Ramos (cell line): ENCODE data around the gene SDK1.

Source experiments
- in situ Hi-C: fragments of 300-500 bp; cut with MboI; formaldehyde crosslinking; loops from one replicate; pipeline ENCODE4 v1.14.3; 2022; ENCODE audit warnings: low sequenced_read_pairs; ENCODE audit not compliant: unreplicated experiment

Gene SDK1

GRCh38 chr7:3989723-3990122, 688.7 kb downstream of the SDK1 start:
- in situ Hi-C loops = no loop called here

- in situ Hi-C loops = no loop called here
Observed at GRCh38 chr7:3991731-3992231, 690.7 kb downstream of the SDK1 start.

DNA sequence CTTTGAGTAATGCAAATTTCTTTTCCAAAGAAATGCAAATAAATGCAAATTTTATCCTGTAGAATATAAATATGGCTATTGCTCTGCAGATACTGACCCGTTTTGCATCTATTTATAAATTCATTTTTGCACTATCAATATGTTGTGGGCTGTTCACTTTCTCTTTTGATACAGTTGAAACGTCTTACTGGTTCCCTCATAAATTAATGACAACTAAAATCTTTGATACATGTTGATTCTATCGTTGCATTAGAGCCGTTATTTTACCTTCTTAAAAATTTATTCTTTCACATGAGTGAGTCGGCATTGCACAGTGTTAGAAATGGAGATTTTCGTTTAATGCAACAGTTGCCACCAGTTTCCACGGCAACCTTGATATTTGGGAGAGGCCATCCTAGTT, 691.8 kb downstream of the SDK1 start:
- in situ Hi-C loops = no loop called here

DNA sequence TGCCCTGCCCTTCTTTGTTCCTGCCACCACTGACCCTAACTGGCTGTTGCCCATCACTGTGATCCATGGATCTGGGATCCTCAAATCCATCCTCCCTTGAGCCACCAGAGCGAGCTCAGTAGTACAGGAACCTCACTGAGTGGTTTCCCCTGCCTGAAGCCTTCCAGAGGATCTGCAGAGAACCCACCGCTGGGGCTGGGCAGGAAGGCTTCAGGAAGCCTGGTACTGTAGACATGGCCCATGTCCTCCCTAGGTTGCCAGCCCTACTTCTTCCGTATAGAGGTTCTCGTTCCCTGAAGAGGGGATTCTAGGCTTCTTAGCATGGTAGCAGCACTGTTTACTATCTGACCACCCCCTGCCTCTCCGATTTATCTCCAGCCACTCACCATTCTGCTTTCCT, 693.7 kb downstream of the SDK1 start:
- in situ Hi-C loops = no loop called here

DNA sequence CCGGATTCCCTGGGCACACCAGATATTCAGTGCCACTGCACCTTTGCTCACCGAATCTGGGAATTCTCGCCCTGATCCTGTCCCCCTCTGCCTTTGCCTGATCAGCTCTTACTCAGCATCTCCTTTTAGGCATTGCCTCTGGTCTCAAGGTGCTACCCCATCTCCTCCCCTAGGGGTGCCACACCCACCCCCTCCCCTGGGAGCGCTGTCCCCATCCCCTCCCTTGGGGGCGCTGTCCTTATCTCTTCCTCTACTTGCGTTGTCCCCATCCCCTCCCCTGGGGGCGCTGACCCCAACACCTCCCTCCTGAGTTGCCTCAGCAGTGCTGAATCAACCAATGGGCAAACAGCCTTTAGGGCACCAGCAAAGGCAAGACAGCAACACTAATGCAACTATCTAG, 694.1 kb downstream of the SDK1 start:
- in situ Hi-C loops = no loop called here

DNA sequence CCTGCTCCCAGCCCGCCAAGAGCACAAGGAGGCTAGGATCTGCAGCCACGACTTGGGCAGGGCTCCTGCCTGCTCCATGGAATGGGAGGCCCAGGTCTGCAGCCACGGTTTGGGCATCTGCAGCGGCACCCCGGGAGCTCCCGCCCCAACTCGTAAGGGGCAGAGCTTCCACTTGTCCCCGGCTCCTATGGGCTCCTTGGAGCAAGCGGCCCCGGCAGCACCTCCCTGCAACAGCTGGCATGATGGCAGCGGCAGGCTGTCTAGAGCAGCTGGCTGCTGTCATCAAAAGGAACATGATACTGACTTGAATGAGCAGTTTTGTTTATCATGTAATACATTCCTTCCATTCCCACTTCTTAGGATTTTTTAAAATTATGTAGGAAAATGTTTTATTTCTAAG, 697.0 kb downstream of the SDK1 start:
- in situ Hi-C loops = no loop called here

DNA sequence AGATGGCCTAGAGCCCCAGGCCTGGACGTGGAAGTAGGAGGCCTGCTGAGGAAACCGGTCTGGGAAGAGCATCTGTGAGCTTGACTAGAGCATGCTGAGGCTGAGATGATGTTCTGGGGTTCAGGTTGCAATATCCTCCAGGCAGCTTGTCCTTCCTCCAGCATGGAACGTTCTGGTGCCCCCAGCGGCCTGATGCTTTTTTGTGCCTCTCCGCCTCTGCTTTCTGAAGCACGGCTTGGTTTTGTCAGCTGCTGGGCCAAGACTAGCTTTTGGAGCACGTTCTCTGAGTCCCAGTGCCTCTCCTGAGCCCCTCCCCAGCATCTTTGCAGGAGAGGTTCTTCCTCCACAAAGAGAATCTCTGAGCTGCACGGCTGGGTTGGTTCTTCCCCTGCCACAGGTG, 699.1 kb downstream of the SDK1 start:
- in situ Hi-C loops = no loop called here

DNA sequence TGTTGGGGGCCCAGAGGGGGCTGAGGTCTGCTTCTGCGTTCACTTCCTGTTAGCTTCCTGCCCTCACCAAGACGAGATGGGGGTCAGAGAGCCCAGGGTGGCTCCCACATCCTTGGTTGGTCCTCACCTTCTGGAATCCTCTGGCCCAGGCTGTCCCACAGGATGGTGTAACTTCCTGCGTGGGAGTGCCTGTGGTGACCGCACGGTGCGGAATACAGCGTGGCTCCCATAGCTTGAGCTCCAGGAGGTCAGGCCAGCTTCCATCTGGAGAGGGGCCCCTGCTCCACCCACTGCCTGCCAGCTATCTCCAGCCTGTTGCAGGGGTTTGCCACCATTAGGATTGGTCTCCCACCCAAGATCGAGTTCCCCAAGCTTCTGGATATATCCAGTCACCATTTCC, 699.9 kb downstream of the SDK1 start:
- in situ Hi-C loops = no loop called here

- in situ Hi-C loops = no loop called here
Observed at GRCh38 chr7:4001742-4002141, 700.7 kb downstream of the SDK1 start.

- in situ Hi-C loops = no loop called here
Observed at GRCh38 chr7:4003503-4003902, 702.5 kb downstream of the SDK1 start.

GRCh38 chr7:4006687-4007086, 705.6 kb downstream of the SDK1 start:
- in situ Hi-C loops = no loop called here

GRCh38 chr7:4009211-4010060, 708.4 kb downstream of the SDK1 start:
- in situ Hi-C loops = no loop called here

DNA sequence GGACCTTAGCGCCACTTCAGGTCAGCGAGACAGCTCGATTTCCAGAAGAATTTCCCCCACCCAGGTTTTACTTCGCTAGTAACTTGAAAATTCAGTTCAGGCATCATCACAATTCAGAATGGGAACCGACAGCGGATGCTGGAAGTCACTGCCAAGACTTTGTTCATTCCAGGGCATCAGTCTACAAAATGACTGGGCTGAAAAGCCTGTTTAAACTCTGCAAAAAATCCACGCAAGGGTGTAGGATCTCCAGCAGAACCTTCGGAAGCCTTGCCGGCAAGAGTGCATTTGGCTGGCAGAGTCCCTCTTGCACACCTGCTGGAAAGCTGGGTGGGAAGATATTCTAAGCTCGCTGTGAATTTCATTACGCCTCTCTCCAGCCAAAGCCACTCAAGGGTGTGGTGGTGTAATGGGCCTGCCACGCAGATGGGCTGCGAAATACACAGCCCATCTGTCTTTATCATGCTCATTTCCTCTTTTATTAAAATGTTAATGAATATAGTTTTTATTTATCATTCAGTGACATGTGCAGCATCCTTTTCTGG, 709.1 kb downstream of the SDK1 start:
- in situ Hi-C loops = no loop called here

DNA sequence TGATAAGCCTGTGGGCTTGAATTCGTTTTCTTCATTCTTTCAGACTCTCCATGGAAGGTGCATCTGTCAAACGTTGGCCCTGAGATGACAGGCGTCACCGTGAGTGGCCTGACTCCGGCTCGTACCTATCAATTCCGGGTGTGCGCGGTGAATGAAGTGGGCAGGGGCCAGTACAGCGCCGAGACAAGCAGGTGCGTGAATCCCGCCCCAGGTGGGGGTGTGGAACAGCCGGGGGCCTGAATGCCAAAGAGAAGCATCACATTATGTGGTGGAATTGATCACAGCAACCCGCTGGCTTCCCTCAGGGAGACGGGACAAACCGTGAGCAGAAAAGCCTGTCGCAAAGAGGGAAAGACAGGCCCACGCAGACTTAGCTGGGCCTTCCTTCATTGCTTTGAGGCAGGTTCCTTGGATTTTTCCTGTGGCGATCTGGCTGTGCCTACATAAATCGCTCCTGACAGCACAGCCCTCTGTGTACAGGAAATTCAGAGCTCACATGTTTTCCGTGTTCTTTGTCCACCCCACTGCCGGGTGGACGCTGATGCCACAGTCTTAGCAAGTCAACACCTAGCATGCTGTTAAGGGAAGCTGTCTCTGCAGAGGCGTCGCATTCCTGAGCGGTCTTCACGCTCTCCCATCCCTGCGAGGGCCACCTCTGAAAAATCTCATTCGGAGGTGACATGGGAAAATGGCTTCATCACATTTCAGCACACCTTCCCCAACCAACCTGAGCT, 710.0 kb downstream of the SDK1 start:
- in situ Hi-C loops = no loop called here

GRCh38 chr7:4013793-4014192, 712.7 kb downstream of the SDK1 start:
- in situ Hi-C loops = no loop called here

GRCh38 chr7:4014346-4015050, 713.4 kb downstream of the SDK1 start:
- in situ Hi-C loops = no loop called here

DNA sequence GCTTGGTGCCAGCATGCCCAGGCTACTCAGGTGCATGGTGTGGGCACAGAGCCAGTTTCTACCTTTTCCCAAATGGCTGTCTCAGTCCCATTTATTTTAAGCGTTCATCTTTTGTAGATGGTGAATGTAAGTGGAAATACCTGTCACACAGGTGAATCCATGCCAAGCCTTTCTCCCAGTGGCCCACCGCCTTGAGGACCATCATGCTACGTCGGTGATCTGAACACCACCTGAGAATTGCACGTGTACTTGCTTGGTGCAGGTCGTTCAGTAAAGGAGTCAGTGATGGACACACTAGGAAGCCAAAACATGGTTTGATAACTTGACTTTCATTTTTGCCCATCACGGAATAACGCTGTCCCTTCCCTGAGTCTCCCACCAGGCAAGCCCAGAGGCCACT, 714.3 kb downstream of the SDK1 start:
- in situ Hi-C loops = no loop called here

DNA sequence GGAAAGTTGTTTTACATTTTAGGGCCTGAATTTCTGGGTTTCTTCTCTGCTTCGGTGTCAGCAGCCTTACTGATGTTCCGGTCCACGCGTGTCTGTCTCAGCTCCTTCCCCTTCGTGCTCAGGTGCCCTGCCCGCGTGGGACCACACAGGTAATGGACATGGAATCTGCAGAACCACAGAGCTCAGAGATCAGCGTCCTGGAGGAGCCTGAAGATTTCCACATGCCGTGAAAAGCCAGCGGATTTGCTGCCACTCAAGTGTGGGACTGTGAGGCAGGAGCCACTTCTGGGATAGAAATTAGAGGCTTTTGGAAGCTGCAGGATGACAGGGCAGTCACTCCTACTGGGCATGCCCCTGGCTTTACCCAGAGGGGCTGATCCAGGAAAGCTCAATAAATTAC, 714.9 kb downstream of the SDK1 start:
- in situ Hi-C loops = no loop called here

DNA sequence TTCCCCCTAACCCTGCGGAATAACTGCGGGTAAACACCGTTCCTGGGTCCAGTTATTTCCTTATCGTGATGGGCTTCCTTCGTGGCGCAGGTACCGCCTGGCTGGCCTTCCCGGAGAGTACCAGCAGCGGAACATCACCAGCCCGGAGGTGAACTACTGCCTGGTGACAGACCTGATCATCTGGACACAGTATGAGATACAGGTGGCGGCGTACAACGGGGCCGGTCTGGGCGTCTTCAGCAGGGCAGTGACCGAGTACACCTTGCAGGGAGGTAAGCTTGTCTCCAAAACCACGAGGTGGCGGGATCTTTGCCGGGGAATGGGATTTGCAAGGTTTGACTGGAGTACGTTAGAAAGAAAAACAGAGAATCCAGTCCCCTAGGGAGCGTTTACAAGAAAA, 716.0 kb downstream of the SDK1 start:
- in situ Hi-C loops = no loop called here

GRCh38 chr7:4017785-4018184, 716.7 kb downstream of the SDK1 start:
- in situ Hi-C loops = no loop called here
